ENCODE measurements around the gene PIK3C2G. TPM values are rescaled to one million over a fixed set of nuclear protein-coding genes. Genes with fewer than 3 reads are reported as not detected.

PIK3C2G gene
- polyA plus RNA-seq, 3 donors: not detected

- Mint-ChIP-seq H3K27ac (no peak overlapping the region), H3K9me3 (peaks cover 0 to 9% (median 5%) of the 10 kb centered on the region in 7 donors), H3K4me1 (no peaks in the 10 kb centered on the region), H3K27me3 (ENCODE audit: low read depth in 3 of 3) (peaks cover 0 to 2% (median 0%) of the 10 kb centered on the region in 3 donors), H3K4me3 (no peak overlapping the region), H3K36me3 (no peaks in the 10 kb centered on the region)
- Histone ChIP-seq H3K9ac (ENCODE audit: insufficient read depth, low read length, poor library complexity, severe bottlenecking) (no peak overlapping the region), H3K27ac (ENCODE audit: low read depth in 1 of 2, low read length in 2 of 2) (no peak overlapping the region), H3K36me3 (replicated peaks in 1 of 2; ENCODE audit: control insufficient read depth in 1 of 2, insufficient read depth in 2 of 2, low read length in 2 of 2) (no peaks in the 10 kb centered on the region), H3K9me3 (replicated peaks in 1 of 2; ENCODE audit: control insufficient read depth in 1 of 2, insufficient read depth in 1 of 2, low read length in 2 of 2) (no peaks in the 10 kb centered on the region), H3K27me3 (ENCODE audit: control insufficient read depth in 2 of 2, insufficient read depth in 2 of 2, low read length in 2 of 2) (no peaks in the 10 kb centered on the region), H3K79me2 (ENCODE audit: insufficient read depth, low read length) (no peaks in the 10 kb centered on the region), H3K4me2 (replicated peaks; ENCODE audit: extremely low read depth, low read length, poor library complexity, severe bottlenecking) (no peak overlapping the region), H3K4me1 (ENCODE audit: control insufficient read depth in 1 of 2, insufficient read depth in 2 of 2, low read length in 2 of 2) (no peaks in the 10 kb centered on the region), H2AFZ (ENCODE audit: insufficient read depth, low read depth, low read length, poor library complexity, severe bottlenecking) (no peak overlapping the region), H4K20me1 (ENCODE audit: insufficient read depth, low read length) (no peaks in the 10 kb centered on the region), H3K4me3 (replicated peaks in 1 of 3; ENCODE audit: low read depth in 2 of 3, low read length in 3 of 3) (no peak overlapping the region)
- DNase-seq: no peak
- intact Hi-C loops (cut with micrococcal nuclease): no loop called here
- no peak for TF ChIP-seq CTCF (IDR thresholded peaks at IDR 0.05)
Measured at GRCh38 chr12:18323159-18323558, 61.8 kb downstream of the PIK3C2G start.

- Mint-ChIP-seq H3K9me3 (peaks cover 0 to 9% (median 5%) of the 10 kb centered on the region in 7 donors), H3K4me1 (no peaks in the 10 kb centered on the region), H3K4me3 (no peak overlapping the region), H3K36me3 (no peaks in the 10 kb centered on the region), H3K27ac (no peak overlapping the region), H3K27me3 (ENCODE audit: low read depth in 3 of 3) (peaks cover 0 to 2% (median 0%) of the 10 kb centered on the region in 3 donors)
- no peak overlapping the region for H3K4me3 ChIP-seq (replicated peaks in 1 of 3; ENCODE audit: low read depth in 2 of 3, low read length in 3 of 3)
- H3K9me3 ChIP-seq (replicated peaks in 1 of 2; ENCODE audit: control insufficient read depth in 1 of 2, insufficient read depth in 1 of 2, low read length in 2 of 2): no peaks in the 10 kb centered on the region
- no peak overlapping the region for H3K4me2 ChIP-seq (replicated peaks; ENCODE audit: extremely low read depth, low read length, poor library complexity, severe bottlenecking)
- DNase-seq: no peak
- H3K27me3 ChIP-seq (ENCODE audit: control insufficient read depth in 2 of 2, insufficient read depth in 2 of 2, low read length in 2 of 2): no peaks in the 10 kb centered on the region
- H2AFZ ChIP-seq (ENCODE audit: insufficient read depth, low read depth, low read length, poor library complexity, severe bottlenecking): no peak overlapping the region
- H4K20me1 ChIP-seq (ENCODE audit: insufficient read depth, low read length): no peaks in the 10 kb centered on the region
- intact Hi-C loops (cut with micrococcal nuclease): no loop called here
- no CpG with 5 or more reads among the region's 2 CpGs for WGBS (ENCODE audit: insufficient coverage)
- no peaks in the 10 kb centered on the region for H3K4me1 ChIP-seq (ENCODE audit: control insufficient read depth in 1 of 2, insufficient read depth in 2 of 2, low read length in 2 of 2)
- H3K36me3 ChIP-seq (replicated peaks in 1 of 2; ENCODE audit: control insufficient read depth in 1 of 2, insufficient read depth in 2 of 2, low read length in 2 of 2): no peaks in the 10 kb centered on the region
- no peak overlapping the region for H3K9ac ChIP-seq (ENCODE audit: insufficient read depth, low read length, poor library complexity, severe bottlenecking)
- no peak overlapping the region for H3K27ac ChIP-seq (ENCODE audit: low read depth in 1 of 2, low read length in 2 of 2)
- H3K79me2 ChIP-seq (ENCODE audit: insufficient read depth, low read length): no peaks in the 10 kb centered on the region
- TF ChIP-seq CTCF (IDR thresholded peaks at IDR 0.05): no peak
Measured at GRCh38 chr12:18327036-18327435, 65.7 kb downstream of the PIK3C2G start.

Data from CD14-positive monocyte (primary cell).